Measurements from ENCODE around the gene GALNT9. TPM values are rescaled to one million over a fixed set of nuclear protein-coding genes. Genes with fewer than 3 reads are reported as not detected.
"Not testable (repeated sequence)": the region's sequence is repeated elsewhere in the genome, so short reads cannot be mapped to it uniquely, and the experiment has no call there.

The GALNT9 gene
- polyA plus RNA-seq, 4 donors: 6.2 to 10.4 (median 8.2) TPM

DNA sequence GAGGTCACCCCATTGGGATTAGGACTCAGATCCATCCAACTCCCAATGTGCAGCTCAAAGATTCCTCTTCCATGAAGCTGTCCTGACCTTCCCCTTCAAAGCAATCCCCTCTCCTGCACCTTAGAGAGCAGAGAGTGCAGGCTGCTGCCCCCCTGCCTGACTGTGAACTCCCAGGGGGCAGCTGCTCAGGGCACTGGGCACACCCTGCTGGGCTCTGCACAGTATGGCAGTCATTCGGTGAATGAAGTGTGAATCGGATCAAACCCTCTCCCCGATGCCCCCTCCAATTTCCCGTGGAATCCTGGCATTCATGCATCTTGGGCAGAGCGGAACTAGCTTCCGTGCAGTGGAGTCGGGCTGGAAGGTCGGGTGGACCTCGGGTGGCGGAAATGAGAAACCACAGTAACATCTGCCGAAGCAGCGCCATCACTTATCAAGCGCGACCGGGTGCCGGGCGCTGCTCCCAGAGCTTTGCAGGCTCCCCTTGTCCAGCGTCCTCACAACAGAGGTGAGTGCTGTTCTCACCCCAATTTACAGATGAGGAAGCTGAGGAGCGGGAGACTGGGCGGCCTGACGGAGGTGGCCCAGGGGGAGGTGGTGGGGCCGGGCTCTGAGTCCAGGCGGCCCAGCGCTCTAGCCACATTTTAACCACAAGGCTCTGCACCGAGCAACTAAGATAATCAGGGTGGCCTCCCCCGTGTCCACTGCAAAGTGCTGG, 14.7 kb downstream of the GALNT9 start:
- no peak for DNase-seq (ENCODE audit: low read depth in 4 of 4, low spot score in 3 of 4)

DNA sequence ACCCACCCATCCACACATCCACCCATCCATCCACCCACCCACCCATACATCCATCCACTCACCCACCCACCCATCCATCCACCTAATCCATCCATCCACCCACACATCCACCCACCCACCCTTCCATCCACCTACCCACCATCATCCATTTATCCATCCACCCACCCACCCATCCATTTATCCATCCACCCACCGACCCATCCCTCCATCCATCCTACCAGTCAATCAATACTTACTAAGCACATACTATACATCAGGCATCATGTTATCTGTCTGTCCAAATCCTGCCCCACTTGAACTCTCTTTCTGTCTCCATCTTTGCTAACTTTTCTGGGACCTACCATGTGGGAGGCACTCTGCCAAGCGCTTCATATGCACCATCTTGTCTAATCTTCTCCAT, 15.4 kb downstream of the GALNT9 start:
- DNase-seq (ENCODE audit: low read depth in 4 of 4, low spot score in 3 of 4): no peak

DNA sequence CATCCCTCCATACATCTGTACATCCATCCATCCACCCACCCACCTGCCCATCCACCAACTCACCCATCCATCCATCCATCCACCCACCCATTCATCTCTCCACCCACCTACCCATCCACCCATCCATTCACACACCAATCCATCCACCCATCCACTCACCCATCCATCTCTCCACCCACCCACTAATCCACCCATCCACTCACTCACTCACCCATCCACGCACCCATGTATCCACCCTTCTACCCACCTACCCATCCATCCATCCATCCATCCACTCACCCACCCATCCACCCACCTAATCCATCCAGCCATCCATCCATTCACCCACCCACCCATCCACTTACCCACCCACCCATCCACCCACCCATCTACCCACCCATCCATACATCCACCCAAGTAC, 16.2 kb downstream of the GALNT9 start:
- DNase-seq (ENCODE audit: low read depth in 4 of 4, low spot score in 3 of 4): no peak

DNA sequence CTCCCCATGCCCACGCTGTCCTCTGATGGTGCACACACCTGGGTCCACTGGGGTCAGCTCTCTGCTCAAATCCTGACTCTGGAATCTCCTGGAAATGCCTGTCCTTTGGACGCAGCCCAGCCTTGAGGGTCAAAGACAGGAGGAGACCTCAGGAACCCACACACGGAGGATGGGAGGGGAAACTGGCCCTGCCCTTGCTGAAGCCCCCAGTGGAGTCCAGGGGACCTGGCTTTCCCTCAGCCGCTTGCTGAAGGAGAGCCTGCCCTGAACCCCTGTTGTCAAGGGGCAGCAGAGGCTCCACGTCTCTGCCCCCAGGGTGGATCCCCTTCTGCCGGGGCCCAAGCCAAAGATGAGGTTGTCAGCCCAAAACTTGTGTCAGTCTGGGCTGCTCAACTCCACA, 16.9 kb downstream of the GALNT9 start:
- no peak for DNase-seq (ENCODE audit: low read depth in 4 of 4, low spot score in 3 of 4)

DNA sequence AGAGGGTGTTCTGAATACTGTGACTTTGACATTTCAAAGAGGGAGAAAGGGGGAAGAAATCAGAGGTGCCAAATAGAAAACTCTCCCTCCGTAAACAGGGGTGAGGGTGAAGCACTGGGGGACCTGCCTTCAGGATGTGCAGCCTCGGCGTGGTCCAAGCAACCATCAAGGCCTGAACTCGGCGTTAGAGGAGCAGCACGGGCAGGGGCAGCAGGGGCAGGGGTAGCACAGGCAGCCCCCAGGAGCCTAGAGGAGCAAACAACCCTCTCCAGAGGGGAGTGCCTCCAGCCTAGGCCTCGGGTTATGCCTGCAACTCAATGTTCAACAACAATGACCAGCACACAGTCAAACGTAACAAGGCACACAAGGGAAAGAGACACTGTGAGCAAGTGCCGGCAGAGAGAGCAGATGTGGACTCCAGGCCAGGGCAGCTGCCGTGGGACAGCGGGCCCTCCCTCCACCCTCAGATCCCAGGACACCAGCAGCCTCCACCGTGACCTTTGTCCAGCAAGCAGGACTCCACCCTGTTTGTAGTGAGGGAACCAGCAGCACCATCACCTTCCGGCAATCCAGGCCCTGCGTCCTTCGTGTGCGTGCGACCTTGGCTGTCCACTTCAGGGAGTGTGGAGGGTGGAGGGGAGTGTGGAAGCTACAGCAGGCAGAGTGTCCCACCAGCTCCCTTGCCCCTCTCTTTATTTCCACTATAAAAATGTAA, 18.0 kb downstream of the GALNT9 start:
- DNase-seq (ENCODE audit: low read depth in 4 of 4, low spot score in 3 of 4): no peak

DNA sequence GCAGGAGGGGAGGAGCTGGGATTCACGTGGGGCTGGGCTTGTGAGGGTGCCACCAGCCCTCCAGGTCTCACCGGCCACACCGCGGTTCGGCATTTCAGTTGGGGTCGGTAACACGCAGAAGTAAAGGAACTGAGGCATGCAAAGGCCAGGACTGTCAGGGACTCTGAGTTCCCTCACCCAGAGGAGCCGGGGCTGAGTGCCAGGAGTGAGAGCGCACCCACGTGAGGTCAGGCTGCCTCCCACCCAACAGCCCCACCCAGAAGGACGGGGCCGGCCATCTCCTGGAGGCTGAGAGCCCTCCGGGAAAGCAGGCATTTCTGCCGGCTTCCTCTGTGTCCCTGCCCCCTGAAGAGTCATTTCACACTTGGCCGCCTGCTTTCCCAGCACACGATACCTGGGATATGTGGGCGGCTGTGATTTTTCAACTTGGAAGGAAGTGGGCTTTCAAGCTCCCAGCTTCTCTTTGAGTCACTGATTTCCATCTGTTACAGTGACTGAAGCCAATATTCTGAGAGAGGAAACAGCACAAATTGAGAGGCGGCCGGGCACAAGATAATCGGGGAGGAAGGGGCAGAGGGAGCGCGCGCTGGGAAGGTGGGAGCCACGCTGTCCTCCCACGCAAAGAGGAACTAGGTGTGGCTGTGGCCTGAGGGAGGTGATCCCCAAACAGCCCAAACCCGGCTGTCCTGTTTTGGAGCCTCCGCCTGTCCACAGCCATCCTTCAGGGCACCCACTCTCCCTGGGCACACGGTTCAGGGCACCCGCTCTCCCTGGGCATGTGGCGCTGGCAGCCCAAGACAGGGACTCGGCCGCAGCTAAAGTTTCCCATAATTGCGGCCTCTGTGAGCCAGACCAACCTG, 19.0 kb downstream of the GALNT9 start:
- no peak for DNase-seq (ENCODE audit: low read depth in 4 of 4, low spot score in 3 of 4)

DNA sequence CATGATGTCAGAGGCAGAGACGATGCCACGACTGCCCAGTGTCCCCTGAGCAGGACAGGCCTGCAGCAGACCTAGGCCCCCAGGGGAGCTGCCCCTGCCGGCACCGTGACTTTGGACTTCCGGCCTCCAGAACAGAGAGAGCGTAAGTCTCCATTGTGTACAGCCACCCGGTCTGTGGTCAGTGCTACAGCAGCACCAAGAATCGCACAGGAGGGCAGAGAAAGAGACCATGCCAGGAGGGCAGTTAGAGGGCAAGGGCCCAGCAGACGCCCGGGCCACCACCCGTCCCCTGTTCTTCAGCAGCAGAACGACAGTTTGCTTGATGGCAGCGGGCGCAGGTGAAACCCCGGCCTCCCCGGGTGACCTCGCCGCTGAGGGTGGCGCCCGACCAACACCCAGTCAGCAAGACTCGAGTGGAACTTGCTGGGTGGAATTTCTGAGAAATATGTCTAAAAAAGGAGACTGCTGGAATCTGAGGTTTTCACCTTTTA, 19.7 kb downstream of the GALNT9 start:
- DNase-seq (ENCODE audit: low read depth in 4 of 4, low spot score in 3 of 4): no peak

DNA sequence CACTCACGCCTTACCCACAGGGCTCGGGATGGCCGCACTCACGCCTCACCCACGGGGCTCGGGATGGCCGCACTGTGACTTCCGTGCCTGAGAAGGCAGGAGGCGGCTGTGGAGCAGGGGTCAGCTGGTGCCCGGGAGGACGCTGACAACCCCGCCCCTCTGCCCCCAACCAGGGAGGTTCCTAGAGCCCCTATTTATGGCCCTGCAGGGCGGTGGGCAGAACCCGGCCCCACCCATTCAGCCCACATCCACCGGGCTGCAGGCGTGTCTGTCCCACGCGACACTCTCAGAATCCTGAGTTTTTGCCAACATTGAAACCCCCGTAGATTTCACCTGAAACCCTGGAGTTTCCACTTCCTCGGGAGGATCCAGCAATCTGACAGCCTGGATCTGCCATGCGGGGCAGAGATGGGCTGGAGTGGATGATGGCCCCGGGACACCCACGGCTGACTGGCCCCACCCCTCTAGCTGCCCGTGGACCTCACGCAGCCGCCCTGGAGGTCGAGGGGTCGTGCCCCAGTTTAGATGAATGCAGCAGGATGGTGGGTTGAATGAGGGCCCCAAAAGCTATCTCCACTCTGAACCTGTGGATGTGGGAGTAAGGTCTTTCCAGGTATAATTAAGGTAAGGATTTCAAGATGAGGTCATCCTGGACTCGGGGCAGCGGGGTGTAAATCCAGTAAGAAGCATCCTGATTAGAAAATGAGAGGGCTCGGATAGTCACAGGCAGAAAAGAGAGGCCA, 20.4 kb downstream of the GALNT9 start:
- no peak for DNase-seq (ENCODE audit: low read depth in 4 of 4, low spot score in 3 of 4)

DNA sequence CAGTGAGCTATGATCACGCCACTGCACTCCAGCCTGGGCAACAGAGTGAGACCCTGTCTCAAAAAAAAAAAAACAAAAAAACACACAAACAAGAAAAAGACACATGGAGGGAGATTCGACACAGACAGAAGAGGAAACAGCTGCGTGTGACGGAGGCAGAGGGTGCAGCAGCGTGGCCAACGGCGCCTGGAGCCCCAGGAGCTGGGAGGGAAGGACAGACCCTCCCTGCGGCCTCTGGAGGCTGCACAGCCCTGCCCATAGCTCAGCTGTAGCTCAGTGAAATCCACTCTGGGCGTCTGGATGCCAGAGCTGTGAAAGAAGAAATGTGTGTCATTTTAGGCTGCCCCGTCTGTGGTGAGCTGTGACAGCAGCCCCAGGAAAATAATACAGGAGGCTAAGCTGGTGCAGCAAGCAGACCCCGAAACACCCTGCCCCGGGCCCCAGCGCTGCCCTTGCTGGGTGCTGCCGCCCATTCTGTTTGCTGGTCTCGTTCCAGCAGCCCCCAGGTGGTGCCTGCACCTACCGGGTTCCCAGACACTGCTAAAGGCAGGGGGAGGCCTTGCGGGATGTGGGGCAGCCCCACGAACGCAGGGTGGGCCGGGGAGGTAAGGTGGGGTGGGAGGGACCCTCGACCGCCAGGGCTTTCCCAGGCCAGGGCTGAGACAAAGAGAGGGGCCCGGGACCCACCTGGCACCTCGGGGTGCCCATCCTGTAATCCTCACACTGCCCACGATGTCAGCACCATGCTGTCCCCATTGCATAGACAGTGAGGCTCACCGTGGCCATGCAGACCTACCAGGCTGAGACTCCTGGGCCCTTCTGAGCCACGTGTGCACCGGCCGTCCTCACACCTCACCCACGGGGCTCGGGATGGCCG, 21.2 kb downstream of the GALNT9 start:
- no peak for DNase-seq (ENCODE audit: low read depth in 4 of 4, low spot score in 3 of 4)

DNA sequence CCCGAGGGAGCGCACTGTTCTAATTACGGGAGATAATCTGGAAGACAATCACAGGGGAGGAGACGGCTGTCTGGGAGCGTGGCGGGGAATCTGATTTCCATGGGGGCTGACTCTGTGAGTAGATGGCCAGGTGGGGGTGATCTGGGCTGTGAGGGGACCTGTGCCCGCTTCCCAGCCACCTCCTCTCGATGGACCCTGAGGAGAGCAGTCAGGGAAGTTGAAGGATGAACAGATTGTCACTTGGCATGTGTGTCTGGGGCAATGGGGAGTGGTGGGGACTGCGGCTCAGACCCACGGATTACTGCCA, 22.6 kb downstream of the GALNT9 start:
- no peak for DNase-seq (ENCODE audit: low read depth in 4 of 4, low spot score in 3 of 4)

DNA sequence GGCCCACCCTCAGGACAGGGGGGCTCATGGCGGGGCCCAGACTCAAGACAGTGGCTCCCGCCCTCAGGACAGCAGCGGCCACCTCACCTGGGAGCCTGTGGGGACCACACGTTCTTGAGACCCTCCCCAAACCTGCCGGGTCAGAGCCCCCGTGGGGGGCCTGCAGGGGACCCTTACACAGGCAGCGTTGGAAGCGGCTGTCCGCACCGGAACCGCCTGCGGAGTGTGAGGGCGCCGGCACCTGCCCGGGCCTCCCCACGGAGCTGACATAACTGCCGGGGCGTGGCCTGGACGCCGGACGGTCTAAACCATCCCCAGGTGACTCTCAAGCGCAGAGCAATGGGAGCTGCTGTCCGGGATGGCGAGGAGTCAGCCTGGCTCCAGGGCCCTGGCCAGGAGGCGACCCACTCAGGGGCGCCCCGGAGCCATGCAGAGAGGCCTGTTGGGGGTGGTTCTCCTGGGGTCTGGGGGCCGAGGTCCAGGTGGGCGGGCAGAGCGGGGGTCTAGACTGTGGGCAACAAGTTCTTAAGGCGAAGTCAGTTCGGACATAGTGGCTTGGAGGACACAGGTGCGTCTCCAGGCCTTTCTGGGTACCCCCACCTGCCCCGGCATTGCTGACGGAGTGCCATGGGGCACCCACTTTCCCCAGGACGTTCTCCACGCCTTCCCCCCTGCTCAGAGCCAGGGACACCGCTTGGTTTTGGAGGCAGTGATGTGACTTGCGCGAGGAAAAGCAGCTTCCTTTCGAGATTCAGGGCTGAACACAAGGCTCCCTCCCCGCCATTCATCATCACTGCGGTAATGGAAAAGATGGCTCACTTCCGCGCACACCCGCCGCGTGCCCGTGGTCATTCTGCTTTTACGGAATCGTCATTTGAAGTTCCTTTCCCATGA, 23.2 kb downstream of the GALNT9 start:
- DNase-seq (ENCODE audit: low read depth in 4 of 4, low spot score in 3 of 4): no peak

DNA sequence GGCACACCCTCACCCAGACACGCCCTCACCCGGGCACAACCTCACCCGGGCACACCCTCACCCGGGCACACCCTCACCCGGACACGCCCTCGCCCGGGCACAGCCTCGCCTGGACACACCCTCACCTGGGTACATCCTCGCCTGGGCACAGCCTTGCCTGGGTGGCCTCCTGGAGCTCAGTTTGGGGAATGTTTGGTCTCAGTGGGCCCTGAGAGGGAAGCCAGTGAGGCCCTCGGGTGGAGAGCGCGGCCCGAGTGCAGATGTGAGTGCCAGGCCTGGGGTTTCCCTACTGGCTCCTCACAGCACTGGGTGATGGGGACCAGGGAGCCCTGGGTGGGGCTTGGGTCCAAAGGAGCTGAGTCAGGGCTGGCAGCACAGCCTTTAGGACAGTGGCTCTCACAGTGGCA, 23.8 kb downstream of the GALNT9 start:
- DNase-seq (ENCODE audit: low read depth in 4 of 4, low spot score in 3 of 4): no peak

DNA sequence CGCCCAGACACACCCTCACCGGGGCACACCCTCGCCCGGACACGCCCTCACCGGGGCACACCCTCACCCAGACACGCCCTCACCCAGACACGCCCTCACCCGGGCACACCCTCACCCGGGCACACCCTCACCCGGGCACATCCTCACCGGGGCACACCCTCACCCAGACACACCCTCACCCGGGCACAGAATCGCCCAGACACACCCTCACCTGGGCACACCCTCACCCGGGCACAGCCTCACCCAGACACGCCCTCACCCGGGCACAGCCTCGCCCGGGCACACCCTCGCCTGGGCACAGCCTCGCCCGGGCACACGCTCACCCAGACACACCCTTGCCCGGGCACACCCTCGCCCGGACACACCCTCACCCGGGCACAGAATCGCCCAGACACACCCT, 24.5 kb downstream of the GALNT9 start:
- DNase-seq (ENCODE audit: low read depth in 4 of 4, low spot score in 3 of 4): not testable (repeated sequence)

DNA sequence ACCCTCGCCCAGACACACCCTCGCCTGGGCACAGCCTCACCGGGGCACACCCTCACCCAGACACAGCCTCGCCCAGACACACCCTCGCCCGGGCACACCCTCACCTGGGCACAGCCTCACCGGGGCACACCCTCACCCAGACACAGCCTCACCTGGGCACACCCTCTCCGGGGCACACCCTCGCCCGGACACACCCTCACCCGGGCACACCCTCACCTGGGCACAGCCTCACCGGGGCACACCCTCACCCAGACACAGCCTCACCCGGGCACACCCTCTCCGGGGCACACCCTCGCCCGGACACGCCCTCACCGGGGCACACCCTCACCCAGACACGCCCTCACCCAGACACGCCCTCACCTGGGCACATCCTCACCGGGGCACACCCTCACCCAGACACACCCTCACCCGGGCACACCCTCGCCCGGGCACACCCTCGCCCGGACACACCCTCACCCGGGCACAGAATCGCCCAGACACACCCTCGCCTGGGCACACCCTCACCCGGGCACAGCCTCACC, 25.5 kb downstream of the GALNT9 start:
- DNase-seq (ENCODE audit: low read depth in 4 of 4, low spot score in 3 of 4): not testable (repeated sequence)

DNA sequence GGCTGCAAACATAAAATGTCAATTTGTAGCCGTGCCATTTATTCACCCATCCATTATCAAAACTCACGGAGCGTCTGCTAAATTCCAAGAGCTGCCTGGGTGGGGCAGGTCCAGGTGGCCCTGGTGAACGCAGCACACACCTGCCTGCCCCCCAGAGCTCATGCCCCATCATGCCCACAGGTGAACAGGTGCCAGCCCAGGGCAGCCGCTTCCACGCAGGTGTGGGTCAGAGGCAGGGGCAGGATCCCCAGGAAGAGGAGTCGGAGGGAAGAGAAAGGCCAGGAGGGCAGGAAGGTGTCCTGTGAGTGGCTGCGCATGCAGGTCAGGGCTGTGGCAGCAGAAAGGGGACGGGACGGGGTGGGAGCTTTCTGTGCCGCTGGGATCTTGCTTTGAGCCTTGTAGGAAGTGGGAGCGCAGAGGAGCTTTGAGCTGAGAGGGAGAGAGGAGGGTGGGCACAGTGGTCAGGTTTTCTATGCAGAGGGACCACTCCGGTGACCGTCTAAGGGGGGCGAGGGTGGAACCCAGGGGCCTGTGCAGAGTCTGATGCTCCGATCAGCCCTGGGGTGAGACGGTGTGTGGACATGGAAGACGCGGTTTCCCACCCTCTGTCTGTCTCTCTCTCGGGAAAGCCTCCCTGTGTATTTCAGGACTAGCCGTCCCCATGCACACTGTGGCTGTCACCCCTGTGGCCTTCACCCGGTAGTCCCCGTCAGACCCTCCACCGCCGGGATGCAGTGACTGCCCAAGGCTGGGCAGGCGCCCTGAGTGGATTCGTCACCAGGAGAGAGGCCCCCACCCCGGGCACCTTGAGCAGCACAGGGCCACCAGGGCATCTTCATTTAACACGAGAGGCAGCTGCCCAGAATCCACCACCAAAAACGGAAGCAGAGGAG, 26.7 kb downstream of the GALNT9 start:
- no peak for DNase-seq (ENCODE audit: low read depth in 4 of 4, low spot score in 3 of 4)

DNA sequence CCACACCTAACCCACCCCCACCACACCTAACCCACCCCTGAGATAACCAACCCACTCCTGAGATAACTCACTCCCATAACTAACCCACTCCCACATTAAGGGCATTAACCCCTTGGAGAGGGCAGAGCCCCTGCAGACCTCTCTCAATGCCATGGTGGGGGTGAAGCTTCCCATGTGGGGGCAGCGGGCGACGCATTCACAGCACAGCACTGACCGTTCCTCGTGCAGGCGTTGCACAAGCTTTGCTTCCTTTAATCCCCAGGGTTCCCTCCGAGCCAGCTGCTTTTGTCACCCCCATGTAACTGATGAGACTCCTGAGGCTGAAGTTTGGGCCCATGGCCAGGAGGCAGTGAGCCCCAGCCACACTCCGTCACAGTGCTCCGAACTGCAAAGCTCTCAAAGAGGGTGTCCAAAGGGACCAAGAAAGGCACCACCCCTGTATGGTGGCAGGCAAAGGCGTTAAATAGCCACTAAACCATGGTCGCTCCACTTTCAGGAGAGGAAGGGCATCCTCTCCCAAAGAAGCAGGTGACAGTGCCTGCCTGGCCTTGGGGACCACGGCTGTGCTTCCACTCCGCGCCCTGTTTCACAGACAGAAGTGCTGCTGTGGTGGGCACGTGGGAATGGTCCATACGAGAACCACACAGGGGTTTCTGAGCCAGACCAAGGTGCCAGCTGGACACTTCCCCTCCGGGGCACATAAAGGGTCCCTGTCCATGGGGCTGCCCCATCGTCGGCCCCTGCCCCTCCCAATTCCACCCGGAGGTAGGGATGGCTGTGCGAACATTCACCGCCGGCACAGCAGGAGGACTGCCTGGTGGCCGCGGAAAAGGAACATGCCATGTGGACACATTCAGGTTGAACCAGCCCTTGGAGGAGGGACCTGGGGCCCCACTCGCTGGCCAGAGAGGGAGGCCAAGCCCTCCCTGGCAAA, 28.3 kb downstream of the GALNT9 start:
- no peak for DNase-seq (ENCODE audit: low read depth in 4 of 4, low spot score in 3 of 4)

Measured in left renal pelvis (tissue), 4 donors.